Esophagus (tissue), 2 donors: Measurements from ENCODE around the gene IL1F10. TPM values are rescaled to one million over a fixed set of nuclear protein-coding genes. Genes with fewer than 3 reads are reported as not detected.
"Not testable (repeated sequence)": the region's sequence is repeated elsewhere in the genome, so short reads cannot be mapped to it uniquely, and the experiment has no call there.

Experiments used
- H3K27ac ChIP-seq, 2 donors: one replicate each; pipeline ENCODE4 v1.5.1; 2013; ENCODE audit warnings: low read depth in 2 of 2, mild to moderate bottlenecking in 2 of 2, inconsistent platforms in 1 of 2, low read length in 1 of 2, moderate library complexity in 1 of 2
- H3K27me3 ChIP-seq, 2 donors: one replicate each; pipeline ENCODE4 v1.6.1; 2013; ENCODE audit warnings: low read length in 2 of 2, control low read depth in 1 of 2, mild to moderate bottlenecking in 1 of 2; ENCODE audit not compliant: insufficient read depth in 2 of 2, control insufficient read depth in 1 of 2
- H3K36me3 ChIP-seq, 2 donors: one replicate each; pipeline ENCODE4 v1.6.1; 2013; ENCODE audit warnings: low read length in 1 of 2; ENCODE audit not compliant: control insufficient read depth in 2 of 2, insufficient read depth in 2 of 2
- H3K4me1 ChIP-seq, 2 donors: one replicate each; pipeline ENCODE4 v1.6.1; 2013; ENCODE audit warnings: low read length in 1 of 2; ENCODE audit not compliant: control insufficient read depth in 2 of 2, insufficient read depth in 2 of 2
- H3K4me3 ChIP-seq, 2 donors: one replicate each; pipeline ENCODE4 v1.5.1; 2013; ENCODE audit warnings: low read length in 2 of 2, mild to moderate bottlenecking in 2 of 2, low read depth in 1 of 2, moderate library complexity in 1 of 2
- H3K9me3 ChIP-seq, 2 donors: one replicate each; pipeline ENCODE4 v1.6.1; 2013; ENCODE audit warnings: mild to moderate bottlenecking in 2 of 2, low read depth in 1 of 2, low read length in 1 of 2, moderate library complexity in 1 of 2; ENCODE audit not compliant: control insufficient read depth in 2 of 2, insufficient read depth in 1 of 2
- WGBS, 2 donors: extraction: QIAGEN DNeasy Blood & Tissue Kit; methylation state at CpG; one replicate each; pipeline ENCODE4 v1.1.7; 2013; 5-methylcytosine and 5-hydroxymethylcytosine counted together
- polyA plus RNA-seq, 2 donors: library from polyadenylated mRNA; stranded (reverse); fragments of 200-250 nt; gene quantifications; one replicate each; pipeline ENCODE4 v1.2.3, GENCODE V29; 2013
- donor health status: healthy with polysubstance abuse.
- donor health status: Bipolar disorder and iron deficiency.

The IL1F10 gene
- polyA plus RNA-seq, 2 donors, result 0.18 to 0.51 TPM

DNA sequence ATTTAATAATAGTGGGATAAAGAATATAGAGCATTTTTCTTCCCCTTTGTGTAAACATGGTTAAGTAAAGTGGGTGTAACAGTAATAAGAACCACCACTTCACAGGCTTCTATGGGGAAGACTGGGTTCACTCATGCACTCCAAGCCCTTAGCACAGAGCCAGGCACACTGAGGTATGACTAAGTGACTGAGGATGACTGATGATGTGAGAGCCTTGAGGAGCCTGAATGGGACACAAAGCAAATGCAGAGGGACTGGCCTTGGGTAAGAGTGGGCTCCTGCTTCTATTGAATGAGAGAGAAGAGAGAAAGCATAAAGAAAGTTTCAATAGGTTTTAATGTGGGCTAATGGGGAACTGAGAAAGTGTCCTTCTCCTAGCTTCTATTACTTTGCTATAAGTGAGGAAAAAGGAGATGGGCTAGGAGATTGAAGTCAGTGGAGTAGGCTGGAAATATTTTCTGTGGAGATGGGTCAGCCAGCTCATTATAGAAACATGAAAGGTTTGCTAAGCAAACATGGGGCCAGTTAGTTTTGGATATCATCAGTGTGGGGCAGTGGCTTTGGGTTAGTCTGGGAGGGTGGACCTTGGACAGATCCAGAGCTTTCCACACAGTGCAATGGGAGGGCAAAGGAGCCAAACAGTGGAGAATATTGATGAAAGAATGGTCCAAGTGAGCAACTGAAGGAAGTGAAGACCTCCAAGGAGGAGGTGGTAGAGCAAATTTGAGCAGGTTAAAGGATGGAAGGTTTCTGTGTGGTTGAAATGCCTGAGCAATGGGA lies 20.6 kb downstream of the IL1F10 start:
- no peak overlapping the region for H3K27ac ChIP-seq
- H3K9me3 ChIP-seq, result no peaks in the 10 kb centered on the region

GRCh38 chr2:113089916-113090315 lies 22.1 kb downstream of the IL1F10 start:
- Histone ChIP-seq H3K27me3 (no peaks in the 10 kb centered on the region), H3K27ac (no peak overlapping the region), H3K4me3 (no peak overlapping the region), H3K4me1 (no peaks in the 10 kb centered on the region), H3K36me3 (no peaks in the 10 kb centered on the region), H3K9me3 (no peaks in the 10 kb centered on the region)

More for the DNA sequence above, 20.6 kb downstream of the IL1F10 start:
- H3K27me3 ChIP-seq, result no peaks in the 10 kb centered on the region
- peaks cover 0 to 2% of the 10 kb centered on the region in 2 donors for H3K4me1 ChIP-seq
- no peaks in the 10 kb centered on the region for H3K36me3 ChIP-seq
- no peak overlapping the region for H3K4me3 ChIP-seq

DNA sequence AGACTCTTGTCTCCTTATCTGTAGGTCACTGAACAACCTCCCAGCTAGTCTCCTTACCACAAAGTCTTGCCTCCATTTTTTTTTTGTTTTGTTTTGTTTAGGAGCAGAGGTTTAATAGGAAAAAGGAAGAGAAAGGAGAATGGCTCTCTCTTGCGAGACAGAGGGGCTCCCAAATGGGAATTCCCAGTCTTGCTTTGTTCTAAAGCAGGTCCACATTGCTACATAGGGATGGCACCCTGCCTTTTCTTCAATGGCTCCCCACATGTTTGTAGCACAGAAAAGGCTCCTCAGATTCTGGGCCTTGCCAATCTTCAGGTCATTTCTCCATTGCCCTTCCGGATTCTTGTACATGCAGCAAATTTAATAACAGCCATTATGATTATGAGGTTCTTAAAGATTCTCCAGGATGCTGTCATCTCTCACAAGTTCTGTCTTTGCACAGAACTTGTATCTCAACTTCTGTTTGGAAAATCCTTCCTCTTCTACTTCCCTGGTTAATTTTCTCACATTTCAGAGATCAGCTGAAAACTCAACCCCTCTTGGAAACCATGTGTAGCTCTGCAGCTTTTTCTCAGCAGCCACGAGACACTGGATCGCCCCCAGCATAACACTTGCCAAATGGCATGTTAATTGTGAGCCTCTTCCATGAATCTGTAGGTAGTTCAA lies 23.6 kb downstream of the IL1F10 start:
- Histone ChIP-seq H3K4me3 (no peak overlapping the region), H3K27me3 (no peaks in the 10 kb centered on the region), H3K27ac (no peak overlapping the region), H3K4me1 (no peaks in the 10 kb centered on the region), H3K9me3 (no peaks in the 10 kb centered on the region), H3K36me3 (no peaks in the 10 kb centered on the region)
- WGBS, 2 donors, result 73 to 81% methylated on average over 4 of the region's 4 CpGs

- H3K9me3 ChIP-seq, result no peaks in the 10 kb centered on the region
- no peaks in the 10 kb centered on the region for H3K36me3 ChIP-seq
Observed at GRCh38 chr2:113092864-113093612, 25.3 kb downstream of the IL1F10 start.

GRCh38 chr2:113093613-113093977 lies 25.8 kb downstream of the IL1F10 start:
- 52 to 58% methylated on average over 2 of the region's 2 CpGs for WGBS, 2 donors
- no peak overlapping the region for H3K4me3 ChIP-seq
- H3K27me3 ChIP-seq, result no peaks in the 10 kb centered on the region
- H3K36me3 ChIP-seq, result no peaks in the 10 kb centered on the region
- H3K9me3 ChIP-seq, result no peaks in the 10 kb centered on the region
- peaks cover 0 to 3% of the 10 kb centered on the region in 2 donors for H3K4me1 ChIP-seq
- H3K27ac ChIP-seq, result no peak overlapping the region

More at GRCh38 chr2:113092864-113093612, 25.3 kb downstream of the IL1F10 start:
- WGBS, 2 donors, result 76 to 78% methylated on average over 5 of the region's 5 CpGs
- peaks cover 0 to under 1% of the 10 kb centered on the region in 2 donors for H3K4me1 ChIP-seq
- no peak overlapping the region for H3K4me3 ChIP-seq
- no peak overlapping the region for H3K27ac ChIP-seq
- H3K27me3 ChIP-seq, result no peaks in the 10 kb centered on the region

GRCh38 chr2:113096306-113096705 lies 28.5 kb downstream of the IL1F10 start:
- H3K36me3 ChIP-seq, H3K27me3 ChIP-seq, H3K4me1 ChIP-seq, H3K9me3 ChIP-seq, H3K27ac ChIP-seq, H3K4me3 ChIP-seq: not testable (repeated sequence)
- 90 to 95% methylated on average over 14 of the region's 14 CpGs for WGBS, 2 donors

DNA sequence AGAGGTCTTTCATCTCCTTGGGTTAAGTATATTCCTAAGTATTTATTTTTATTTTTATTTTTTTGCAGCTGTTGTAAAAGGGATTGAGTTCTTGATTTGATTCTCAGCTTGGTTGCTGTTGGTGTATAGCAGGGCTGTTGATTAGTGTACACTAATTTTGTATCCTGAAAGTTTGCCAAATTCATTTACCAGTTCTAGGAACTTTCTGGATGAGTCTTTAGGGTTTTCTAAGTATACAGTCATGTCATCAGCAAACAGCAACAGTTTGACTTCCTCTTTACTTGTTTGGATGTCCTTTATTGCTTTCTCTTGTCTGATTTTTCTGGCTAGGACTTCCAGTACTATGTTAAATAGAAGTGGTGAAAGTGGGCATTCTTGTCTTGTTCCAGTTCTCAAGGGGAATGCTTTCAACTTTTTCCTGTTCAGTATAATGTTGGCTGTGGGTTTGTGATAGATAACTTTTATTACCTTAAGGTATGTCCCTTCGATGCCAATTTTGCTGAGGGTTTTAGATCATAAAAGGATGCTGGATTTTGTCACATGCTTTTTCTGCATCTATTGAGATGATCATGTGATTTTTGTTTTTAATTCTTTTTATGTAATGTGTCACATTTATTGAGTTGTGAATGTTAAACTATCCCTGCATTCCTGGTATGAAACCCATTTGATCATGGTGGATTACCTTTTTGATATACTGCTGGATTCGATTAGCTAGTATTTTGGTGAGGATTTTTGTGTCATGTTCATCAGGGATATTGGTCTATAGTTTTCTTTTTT lies 29.3 kb downstream of the IL1F10 start:
- H3K9me3 ChIP-seq, H3K4me1 ChIP-seq, H3K4me3 ChIP-seq, H3K27ac ChIP-seq, H3K27me3 ChIP-seq, H3K36me3 ChIP-seq: not testable (repeated sequence)
- 59 to 90% methylated on average over 2 of the region's 2 CpGs for WGBS, 2 donors

DNA sequence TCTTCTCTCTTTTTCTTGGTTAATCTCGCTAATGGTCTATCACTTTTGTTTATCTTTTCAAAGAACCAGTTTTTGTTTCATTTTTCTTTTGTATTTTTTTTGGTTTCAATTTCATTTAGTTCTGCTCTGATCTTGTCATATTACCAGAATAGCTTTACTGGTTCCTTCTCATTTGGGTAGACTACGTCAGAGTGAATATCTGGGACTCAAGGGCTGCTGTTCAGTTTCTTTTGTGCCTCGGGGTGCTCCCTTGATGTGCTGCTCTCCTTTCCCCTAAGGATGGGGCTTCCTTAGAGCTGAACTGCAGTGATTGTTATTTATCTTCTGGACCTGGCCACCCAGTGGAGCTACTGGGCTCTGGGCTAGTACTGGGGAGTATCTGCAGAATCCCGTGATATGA lies 30.3 kb downstream of the IL1F10 start:
- Histone ChIP-seq H3K4me1 (peaks cover 0 to 3% of the 10 kb centered on the region in 2 donors), H3K9me3 (peaks cover 0 to 3% of the 10 kb centered on the region in 2 donors), H3K27ac (peak overlapping the region; percentile 91 to 95), H3K4me3 (no peak overlapping the region), H3K27me3 (no peaks in the 10 kb centered on the region), H3K36me3 (no peaks in the 10 kb centered on the region)
- 78 to 79% methylated on average over 4 of the region's 4 CpGs for WGBS, 2 donors

DNA sequence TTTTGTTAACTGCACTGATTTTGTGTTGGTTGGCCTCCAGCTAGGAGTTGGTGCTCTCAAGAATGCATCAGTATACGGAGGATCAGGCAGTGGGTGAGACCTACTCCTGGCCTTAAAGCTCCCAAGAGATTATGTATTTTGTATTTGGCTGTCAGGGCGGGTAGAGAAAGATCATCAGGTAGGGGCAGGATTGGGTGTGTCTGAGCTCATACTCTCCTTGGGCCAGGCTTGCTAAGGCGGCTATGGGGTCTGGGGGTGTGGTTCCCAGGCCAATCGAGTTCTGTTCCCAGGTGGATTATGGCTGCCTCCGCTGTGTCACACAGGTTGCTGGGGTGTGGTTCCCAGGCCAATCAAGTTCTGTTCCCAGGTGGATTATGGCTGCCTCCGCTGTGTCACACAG lies 30.8 kb downstream of the IL1F10 start:
- 68 to 78% methylated on average over 6 of the region's 6 CpGs for WGBS, 2 donors

More for the DNA sequence above, 30.8 kb downstream of the IL1F10 start:
- Histone ChIP-seq H3K9me3 (peaks cover 0 to 3% of the 10 kb centered on the region in 2 donors), H3K4me1 (peaks cover 0 to 3% of the 10 kb centered on the region in 2 donors), H3K27ac (peak overlapping the region; percentile 91 to 95), H3K4me3 (no peak overlapping the region), H3K27me3 (no peaks in the 10 kb centered on the region), H3K36me3 (no peaks in the 10 kb centered on the region)
